Stimulated activated CD4-positive, alpha-beta T cell treated with anti-CD3 and anti-CD28 coated beads, Interleukin-4, amount 100 ng/mL, for 4 hours (primary cell): Measurements from ENCODE around the gene INSC.

Source experiments
- DNase-seq, 2 experiments: peaks; one replicate each; pipeline ENCODE4 v3.0.0-alpha.2; 2020

INSC gene

GRCh38 chr11:15229069-15229468 lies 114.3 kb downstream of the INSC start:
- no peak for DNase-seq

GRCh38 chr11:15232496-15232895 lies 117.8 kb downstream of the INSC start:
- no peak for DNase-seq

DNA sequence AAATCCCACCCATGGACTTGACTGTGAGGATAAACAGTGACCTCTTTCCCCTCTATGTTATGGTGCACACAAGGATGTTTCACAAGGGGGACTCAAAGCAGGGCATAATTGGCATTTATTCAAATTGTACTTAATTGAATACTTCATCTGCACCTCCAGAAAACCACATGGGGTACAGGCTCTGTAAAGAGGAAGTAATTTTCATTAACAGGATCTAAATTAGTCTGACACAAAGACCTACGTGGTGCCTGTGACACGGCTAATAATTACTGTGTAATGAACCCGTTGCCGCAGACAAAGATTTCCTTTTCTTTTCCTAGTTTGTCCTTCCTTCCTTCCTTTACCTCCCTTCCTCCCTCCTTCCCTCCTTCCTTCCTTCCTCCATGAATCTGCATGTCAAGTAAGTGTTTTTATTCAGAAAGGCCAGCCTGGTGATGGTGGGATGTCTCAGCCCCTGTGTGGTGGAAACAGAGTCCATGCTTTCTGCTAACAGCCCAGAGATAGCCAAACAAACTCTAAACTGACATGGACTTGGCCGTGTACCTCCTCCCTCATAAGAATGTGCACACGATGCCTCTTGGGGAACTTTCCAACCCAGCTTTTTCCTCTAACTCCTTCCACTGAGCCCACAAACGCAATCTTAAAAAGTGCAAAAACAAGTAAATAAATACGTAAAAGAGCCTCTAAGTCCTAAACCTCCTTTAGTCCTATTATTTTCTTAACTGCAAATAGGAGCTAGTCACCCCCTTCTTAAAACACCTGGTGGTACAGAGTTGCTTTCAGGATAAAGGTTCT lies 118.8 kb downstream of the INSC start:
- DNase-seq = no peak

DNA sequence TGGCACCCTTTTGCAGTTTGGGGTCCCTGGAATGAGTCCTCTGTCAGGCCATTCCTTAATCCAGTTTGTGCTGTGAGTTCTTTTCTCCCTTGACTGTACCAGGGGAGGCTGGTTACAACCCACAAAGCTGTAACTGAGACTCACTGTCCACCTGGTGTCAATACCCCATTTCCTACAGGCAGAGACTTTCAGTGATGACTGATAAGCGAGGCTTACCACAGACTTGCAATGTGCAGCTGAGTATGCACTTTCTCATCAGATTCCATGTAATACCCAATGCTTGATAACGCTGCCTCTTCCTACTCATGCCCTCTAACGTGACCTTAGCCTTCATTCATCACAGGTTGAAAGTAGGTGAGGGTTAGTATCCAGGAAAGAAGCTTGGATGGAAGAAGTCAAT lies 120.1 kb downstream of the INSC start:
- no peak for DNase-seq

DNA sequence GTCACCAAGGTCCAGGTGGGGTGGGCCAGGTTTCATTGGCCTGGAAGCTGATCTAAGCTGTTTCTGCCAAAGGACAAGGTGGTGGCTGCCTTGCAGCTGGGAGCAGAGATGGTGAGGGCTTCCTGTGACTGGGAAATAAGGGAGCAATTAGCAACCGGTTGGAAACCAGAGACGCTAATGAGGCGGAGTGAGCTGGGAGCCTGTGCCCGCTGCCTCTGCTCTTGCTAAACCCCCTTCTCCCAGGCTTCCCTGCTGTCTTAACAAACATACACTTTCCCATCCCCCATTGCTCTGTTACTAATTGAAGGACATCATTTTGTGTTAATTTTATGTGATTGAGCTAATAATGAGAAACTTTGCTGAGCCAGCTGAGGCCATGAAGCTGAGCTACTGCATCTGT lies 121.8 kb downstream of the INSC start:
- DNase-seq = no peak

DNA sequence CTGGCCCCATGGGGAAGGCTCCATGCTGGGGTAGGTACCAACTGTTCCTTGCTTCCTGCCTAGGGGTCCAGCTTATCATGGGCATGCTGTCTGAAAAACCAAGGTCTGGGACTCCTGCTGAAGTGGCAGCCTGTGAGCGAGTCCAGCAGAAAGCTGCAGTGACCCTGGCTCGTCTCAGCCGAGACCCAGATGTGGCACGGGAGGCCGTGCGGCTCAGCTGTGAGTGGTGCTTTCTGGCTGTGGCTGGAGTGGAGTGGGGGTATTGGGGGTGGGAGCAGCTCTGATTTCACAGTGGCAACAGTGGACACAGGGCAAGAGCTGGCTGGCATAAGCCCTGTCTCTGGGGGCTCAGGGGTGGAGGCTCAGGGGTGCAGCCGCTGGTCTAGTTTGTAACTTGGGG lies 124.1 kb downstream of the INSC start:
- no peak for DNase-seq

DNA sequence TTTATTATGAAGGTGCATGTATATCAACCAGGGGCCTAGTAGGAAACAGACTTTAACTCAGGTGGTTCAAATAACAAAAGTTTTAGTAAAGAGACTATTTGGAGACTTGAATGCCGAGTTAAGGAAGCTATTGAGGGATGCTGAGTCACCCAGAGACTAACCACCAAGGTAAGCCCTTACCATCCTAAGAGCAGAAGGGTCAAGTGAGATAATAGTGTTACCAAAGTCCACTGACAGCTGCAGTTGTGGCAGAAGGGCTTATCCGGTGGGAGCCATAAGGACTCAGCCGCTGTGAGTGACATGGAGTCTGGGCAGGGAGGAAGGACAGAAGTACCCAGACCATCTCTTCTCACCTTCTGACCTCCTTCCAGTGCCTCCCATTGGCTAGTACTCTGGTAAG lies 134.0 kb downstream of the INSC start:
- DNase-seq = no peak

DNA sequence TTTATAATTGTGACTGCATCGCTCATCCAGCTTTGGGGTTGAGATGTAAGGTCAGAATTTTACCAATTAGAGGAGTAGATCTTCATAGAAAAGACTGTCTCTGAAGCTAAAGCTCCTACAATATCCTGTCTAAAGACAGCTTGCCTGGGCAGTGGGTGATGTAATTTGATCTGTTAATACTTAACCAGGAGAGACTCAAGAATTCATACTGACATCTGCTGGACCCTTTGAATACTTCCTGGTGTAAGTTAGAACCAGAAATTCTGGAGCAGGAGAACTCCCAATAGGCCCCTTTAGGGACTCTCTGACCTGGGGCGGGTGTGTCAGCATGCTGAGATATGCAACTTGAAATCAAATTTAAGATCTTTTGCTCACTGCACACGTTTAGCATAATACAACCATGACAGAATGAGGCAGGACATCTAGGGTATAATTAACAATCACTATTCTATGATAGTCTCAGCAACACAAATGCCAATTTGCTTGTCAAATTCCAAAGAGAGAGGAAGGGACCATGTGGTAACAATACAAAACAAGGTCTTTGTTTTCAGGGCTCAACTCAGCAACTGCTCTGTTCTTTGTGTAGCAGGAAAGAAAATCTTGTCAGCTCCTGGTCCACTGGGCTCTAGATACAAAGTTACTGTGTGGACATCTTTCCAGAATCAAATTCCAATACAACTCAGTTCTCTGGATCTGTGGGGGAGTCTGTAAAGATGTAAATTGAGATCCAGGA lies 143.9 kb downstream of the INSC start:
- DNase-seq = no peak

- DNase-seq = no peak
Measured at GRCh38 chr11:15266999-15267398, 152.3 kb downstream of the INSC start.

GRCh38 chr11:15268598-15268997 lies 153.9 kb downstream of the INSC start:
- no peak for DNase-seq

- DNase-seq = no peak
Measured at GRCh38 chr11:15275141-15275540, 160.4 kb downstream of the INSC start.

DNA sequence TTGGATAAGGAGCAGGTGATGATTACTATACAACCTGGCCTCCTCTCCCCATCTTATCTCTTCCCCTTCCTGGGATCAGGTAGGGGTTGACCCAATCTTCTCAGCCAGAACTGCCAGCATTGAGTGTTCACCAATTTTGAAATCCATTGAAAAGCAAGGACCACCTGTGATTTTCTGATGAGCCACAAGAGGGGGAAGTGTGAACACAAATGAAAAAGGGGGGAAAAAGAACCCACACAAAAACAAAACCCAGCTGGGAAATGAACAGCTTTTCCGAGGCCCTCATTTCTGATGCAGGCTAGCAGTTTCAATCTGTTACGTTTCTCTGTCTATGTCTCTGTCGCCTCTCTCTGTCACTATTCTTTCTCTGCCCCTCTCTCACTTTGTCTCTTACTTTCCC lies 161.9 kb downstream of the INSC start:
- DNase-seq = no peak

DNA sequence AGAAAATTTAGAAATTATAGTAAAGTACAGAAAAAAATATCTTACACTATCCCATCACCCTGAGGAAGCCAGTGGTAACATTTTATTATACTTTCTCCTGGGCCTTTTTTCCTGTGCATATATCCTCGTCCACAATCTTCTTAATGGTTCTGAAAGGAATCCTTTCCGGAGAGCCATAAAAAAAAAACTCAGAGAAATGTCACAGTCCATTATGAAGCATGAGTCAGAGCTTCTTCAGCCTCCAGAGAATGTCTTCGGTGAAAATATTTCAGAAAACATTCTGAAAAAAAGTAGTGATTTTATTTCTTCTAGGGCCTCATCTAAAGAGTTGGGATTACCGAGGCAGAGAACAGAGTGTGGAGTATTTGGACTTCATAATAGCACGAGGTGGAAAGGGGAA lies 163.4 kb downstream of the INSC start:
- no peak for DNase-seq

- DNase-seq = no peak
Measured at GRCh38 chr11:15280393-15280792, 165.7 kb downstream of the INSC start.

GRCh38 chr11:15282754-15283153 lies 168.0 kb downstream of the INSC start:
- DNase-seq = no peak

- no peak for DNase-seq
Measured at GRCh38 chr11:15286465-15286864, 171.7 kb downstream of the INSC start.

DNA sequence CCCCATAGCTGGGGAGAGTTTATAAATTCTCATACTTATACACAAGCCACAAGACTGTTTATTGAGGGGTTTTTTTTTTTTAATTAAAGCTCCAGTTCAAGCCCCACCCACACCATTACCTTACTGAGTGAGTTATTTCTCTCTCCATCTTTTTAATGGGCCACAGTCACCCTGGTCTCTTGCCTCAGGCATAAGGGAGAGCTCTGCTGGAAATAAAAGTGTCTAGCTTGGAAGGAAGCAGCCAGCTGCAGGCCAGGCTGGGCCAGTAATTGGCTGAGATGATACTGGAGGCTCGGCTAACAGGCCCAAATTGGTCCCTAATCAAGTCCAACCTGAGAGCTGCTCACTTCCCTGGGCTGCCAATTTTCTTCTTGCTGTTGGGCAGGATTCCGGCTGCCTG lies 174.1 kb downstream of the INSC start:
- no peak for DNase-seq

DNA sequence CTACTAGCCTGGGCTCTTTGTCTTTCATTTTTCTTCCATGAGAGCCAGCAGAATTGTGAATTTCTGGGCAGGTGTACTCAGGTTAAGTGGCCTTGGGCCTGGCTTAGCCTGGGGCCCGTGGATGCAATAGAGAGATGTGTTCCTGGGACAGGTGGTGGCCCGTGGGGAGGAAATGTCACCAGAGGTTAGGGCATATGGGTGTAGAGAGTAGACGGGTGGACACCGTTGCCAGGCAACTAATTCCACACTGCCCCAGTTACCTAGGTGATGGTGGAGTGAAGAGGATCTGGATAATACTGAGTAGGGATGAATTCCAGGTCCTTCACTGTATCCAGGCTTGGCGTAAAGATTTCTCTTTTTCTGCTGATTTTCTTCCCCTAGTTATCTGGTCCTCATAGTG lies 175.0 kb downstream of the INSC start:
- DNase-seq = no peak

DNA sequence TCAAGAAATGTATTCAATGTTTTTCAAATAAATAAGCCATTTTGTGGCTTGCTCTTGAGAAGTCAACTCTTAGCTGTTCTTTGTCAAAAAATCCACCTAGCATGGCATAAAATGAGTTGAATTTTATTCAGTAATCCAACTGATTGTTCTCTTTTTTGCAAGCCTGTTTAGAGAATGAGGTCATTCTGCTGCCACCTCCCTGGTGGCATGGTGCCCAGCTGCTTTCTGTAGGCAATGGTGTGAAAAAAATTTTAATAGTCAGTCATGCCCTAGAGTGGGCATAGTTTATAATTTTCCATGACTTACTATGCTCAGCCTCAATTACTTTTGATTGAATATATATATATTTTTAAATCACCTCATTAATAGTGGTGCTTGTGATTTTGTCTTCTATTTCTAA lies 177.2 kb downstream of the INSC start:
- no peak for DNase-seq

- DNase-seq = no peak
Measured at GRCh38 chr11:15293975-15294620, 179.4 kb downstream of the INSC start.

DNA sequence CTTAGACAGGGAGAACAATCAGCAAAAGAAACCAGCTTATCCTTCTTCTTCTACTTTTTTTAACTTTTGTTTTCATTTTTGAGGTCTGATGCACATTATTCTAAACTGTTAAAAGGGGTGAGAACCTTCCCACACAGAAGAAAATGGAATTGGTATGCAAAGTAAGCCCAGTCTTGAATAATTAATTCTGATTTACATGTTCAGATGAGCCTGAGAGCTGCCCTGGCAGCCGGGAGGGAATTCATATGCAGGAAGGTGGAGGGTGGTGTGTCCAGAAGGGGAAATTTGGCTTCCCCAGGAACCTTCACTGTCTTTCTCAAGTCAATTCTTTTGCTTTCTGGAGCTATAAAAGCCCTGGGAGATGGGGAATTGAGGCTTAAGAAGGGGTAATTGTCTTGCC lies 181.0 kb downstream of the INSC start:
- DNase-seq = no peak
